Inferior parietal cortex (tissue), 1 donor: ENCODE data around the gene MS4A4E.
"Not testable (repeated sequence)": the region's sequence is repeated elsewhere in the genome, so short reads cannot be mapped to it uniquely, and the experiment has no call there.

ENCODE experiments used
- DNase-seq: peaks from one replicate; pipeline ENCODE4 v3.0.0-alpha.2; 2016; ENCODE audit errors: extremely low spot score

Gene MS4A4E

DNA sequence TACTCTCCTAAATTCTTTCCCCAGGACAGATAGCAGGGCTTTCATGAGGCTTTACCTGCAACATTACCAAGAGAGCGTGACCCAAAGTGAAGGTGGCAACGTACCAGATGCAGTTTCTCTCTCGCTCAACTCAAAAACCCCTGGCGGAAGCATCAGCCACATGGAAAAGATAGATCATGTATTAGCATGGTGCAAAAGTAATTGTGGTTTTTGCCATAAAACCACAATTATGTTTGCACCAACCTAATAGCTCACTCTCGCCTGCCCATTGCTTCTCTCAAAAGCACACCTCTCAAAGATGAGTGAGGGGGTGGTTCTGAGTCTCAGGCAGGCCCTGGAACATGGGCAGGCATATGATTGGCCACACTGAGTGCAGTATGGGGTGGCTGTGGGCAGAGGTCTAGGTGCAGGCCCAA, 67.1 kb downstream of the MS4A4E start:
- no peak for DNase-seq

DNA sequence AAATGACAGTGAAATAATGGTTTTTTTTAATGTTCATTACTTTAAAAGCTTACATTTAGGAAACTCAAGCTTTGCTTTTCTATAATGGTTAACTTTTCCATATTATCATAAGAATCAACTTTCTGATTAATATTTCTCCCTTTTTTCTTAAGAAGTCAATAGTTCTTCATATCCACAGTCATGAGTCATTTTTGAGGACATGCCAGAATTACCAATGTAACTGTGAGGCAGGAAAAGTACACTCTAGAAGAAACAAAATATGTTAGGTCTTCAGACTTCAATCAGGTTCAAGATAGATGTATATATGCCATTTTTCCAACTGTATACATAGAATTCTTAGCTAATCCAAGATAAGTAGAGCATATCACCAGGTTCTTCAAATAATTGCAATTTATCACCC, 70.9 kb downstream of the MS4A4E start:
- DNase-seq, result no peak

DNA sequence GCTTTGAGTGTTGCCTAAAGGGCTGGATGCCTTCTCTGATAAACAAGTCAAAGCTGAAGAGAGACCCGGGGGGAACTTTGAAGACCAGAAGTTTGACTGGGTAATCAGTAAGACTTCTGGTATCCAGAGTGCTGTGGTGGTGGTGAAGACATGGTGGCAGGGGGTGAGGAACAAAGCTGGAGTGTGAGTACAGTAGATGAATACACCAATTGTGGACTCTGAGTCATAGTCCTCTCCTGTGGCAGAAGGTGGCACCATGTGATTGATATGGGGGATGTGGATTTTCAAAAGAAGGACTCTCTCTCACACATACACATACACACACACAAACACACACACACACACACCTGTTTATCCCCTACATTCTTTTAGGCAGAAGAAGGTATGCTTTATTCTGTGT, 72.4 kb downstream of the MS4A4E start:
- no peak for DNase-seq

DNA sequence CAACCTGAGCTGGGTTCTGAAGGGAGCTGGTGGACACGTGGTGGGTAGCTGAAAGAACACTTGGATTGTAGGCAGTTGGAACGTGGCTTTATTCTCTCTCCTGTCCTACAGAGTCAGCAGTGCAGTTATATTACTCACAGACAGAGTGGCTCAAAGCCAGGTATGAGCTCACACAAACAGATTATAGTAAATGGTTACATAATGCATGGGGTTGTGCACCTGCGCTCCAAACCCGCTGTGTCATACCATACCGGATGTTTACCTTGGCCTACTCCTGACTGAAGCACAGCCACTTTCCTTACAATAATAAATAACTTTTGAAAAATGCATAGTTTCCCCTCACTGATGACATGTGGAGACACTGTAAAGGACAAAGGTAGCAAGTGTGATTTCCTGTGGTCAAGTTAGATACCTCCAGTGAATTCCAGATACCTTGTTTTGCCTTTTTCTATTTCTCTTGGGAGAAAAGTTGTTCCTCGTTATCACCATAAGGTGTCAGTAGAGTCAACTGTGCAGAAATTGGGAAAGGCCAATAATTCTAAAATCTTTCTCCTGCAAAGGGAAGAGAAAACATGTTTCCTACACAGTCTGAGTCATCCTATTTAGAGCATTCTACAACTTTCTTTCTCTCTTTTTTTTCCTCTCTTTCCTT, 73.5 kb downstream of the MS4A4E start:
- no peak for DNase-seq

DNA sequence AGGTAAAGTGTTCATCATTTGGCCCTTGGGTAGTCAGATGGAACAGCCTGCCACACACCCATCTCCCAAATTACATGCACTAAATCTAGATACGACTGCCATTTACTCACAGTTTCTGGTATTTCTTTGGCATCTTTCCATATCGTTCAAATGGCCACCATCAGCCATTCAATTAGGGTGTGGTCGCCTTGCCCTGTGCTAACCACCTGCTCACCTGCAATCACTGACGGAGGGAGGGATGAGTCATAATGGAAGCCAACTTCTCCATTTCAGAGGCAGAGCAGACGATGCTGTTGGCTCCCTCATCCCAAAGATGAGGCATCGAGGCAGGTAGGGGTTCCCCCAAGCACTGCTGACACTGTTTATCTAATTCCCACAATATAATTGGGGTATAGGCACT, 74.6 kb downstream of the MS4A4E start:
- no peak for DNase-seq

DNA sequence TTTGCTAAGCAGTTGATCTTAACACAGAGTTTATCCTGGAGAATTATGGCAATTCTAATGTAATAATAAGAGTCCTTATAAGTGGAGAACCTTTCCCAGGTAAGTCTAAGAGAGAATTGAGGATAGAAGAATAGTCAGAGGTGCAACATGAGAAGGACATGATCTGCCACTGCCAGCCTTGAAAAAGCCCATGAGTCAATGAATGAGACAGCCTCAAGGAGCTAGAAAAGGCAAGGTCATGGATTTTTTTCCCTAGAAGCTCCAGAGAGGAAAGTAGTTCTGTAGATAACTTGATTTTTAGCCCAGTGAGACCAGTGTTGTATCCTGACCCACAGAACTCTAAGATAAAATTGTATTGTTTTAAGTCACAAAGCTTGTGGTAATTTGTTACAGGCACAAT, 77.0 kb downstream of the MS4A4E start:
- no peak for DNase-seq

DNA sequence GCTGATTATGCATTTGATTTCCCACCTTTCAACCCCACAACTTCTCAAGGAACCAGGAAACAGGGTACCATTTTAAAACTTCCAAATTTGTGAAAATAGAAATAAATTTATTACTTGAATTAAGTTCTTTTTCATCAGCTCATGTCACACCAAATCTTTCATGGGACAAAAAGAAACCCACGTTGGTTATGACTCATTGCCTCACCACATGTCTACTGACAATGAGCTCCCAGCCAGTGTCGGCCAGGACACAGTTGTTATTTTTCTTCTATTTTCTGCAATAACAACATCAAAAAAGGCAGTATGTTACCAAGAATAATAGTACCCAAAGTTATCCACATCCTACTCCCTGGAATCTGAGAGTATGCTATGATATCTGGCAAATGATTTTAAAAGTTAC, 77.4 kb downstream of the MS4A4E start:
- DNase-seq, result no peak

DNA sequence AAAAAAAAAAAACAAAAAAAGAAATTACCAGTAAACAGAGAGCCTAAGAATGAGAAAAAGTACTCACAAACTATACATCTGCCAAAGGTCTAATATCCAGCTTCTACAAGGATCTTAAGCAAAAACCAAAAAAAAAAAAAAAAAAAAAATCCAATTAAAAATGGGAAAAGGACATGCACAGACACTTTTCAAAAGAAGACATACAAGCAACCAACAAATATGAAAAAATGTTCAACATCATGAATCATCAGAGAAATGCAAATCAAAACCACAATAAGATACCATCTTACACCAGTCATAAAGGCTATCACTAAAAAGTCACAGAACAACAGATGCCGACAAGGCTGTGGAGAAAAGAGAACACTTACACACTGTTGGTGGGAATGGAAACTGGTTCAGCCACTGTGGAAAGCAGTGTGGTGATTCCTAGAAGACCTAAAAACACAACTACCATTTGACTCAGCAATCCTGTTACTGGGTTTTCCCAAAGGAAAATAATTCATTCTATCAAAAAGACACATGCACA, 78.3 kb downstream of the MS4A4E start:
- no peak for DNase-seq

DNA sequence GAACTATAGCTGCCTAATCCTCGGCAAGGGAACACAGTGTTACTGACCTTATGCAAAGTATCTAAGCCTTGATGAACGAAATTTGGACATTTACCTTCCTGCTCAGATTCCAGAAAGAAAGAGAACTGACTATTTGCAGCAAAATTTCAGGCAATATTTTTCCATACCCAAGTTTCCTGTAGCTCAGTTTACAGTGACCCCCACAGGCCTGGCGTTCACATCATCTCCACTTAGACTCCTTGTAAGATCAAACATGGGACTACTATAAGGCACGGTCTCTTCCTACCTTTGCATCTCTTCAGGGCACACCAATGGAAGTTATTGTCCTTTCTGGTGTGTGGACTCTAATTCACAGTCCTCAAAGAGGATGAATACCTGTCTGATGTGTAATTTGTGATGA, 81.2 kb downstream of the MS4A4E start:
- DNase-seq, result no peak

DNA sequence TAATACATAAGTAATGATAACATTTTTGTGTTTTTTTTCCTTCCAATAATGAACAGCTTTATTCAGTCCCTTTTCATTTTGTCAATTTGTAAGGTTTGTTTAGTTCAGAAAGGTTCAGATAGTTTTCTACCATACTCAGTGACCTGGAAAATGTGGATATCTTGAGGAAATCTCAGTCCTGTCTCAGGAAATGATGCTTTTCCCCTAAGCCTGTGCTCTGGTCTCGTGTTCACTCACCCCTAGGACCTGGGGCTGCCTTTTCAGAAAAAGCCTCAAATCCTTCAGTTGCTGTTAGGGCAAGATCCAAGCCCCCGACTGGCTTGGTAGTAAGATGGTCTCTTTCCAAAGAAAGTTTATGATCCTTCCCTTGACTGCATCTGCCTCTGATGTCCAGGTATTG, 81.8 kb downstream of the MS4A4E start:
- DNase-seq, result no peak

DNA sequence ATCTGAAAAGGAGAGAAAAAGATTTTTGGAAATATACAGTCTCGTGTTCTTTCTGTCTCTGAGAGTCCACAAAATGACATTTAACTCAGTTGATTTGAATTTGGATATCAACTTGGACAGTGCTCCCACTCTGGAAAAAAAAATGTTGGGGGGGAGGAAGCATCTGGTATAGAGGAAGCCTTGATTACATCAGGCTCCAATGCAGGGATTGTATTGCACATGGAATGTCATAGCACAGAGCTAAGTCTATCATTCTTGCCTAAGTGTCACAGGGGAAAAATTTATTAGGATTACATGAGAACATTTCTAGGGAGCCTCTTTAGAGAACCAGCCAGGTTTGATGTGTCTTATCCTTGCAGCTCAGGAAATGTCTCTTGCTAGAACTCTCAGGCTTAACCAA, 83.1 kb downstream of the MS4A4E start:
- DNase-seq, result no peak

DNA sequence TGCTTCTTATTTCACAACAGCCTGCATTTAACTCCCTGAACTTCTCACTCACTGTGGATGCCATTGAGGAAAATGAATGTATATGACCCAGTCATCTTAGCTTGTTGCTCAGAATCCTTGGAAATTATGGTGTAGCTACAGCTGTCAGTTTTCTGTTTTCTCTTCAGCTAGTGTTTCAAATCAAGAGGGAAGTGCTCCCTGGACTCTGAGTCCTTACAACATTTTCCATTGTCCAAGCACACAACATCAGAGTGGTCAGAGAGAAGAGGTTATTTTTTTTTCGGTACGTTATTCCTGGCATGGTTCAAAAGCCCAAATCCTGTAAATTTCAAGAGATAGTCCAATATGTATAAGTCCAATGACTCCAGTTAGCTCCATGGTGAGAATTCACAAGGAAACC, 83.7 kb downstream of the MS4A4E start:
- DNase-seq, result no peak

DNA sequence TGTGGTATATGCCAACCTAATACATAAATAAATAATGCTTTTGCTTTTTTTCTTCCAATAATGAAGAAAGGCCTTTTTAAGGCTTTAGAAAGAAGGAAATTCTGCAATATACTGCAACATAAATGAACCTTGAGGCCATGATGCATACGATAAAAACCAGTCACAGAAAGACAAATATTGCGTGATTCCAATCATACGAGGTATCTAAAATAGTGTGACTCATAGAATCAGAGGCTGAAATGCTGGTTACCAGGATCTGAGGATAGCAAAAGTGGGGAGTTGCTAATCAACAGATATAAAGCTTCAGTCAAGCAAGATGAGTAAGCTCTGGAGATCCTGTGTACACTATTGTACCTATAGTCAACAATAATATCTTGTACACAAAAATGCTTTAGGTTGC, 84.3 kb downstream of the MS4A4E start:
- DNase-seq, result no peak

DNA sequence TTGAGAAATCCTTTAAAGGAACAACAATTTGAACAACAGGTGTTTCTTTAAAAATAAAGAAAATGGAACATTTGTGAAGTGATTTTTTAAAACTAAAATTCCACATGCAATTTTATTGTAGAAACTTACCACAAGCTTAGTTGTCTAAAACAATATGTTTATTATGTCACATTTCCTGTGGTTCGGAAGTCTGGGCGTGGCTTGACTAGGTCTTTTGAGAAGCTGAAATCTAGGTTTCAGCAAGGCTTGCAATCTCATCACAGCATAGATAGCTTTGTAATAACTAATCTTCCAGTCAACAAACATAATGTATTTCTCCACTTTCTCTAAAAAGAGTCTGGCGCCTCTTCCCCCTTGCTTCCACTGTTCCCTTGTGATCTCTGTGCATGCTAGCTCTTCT, 87.0 kb downstream of the MS4A4E start:
- DNase-seq, result no peak

DNA sequence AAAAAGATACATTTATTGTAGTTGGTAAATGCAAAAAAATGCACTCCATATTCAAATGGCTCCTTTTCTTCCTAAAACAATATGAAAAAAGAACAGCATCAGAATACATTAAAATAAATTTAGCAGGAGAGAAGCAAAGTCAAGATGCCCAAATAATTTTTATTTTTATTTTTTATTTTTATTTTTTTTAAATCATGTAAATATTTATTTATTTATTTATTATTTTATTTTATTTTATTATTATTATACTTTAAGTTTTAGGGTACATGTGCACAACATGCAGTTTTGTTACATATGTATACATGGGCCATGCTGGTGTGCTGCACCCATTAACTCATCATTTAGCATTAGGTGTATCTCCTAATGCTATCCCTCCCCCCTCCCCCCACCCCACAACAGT, 90.2 kb downstream of the MS4A4E start:
- not testable (repeated sequence) for DNase-seq

DNA sequence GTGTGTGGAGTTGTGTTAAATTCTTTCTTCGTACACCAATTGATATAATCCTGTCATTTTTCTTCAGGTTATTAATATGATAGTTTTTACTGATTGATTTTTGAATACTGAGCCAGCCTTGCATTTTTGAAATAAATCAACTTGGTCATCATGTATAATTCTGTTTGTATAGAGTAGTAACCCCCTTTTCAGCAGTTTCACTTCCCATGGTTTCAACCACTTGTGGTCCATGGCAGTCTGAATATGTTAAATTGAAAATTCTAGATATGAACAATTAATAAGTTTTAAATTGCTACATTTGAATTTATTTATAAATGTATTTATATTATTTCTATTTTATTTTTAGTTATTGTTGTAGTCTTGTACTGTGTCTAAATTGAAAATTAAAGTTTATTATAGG, 92.7 kb downstream of the MS4A4E start:
- DNase-seq, result no peak
